ENCODE results near the gene PRDM16.

The PRDM16 gene

DNA sequence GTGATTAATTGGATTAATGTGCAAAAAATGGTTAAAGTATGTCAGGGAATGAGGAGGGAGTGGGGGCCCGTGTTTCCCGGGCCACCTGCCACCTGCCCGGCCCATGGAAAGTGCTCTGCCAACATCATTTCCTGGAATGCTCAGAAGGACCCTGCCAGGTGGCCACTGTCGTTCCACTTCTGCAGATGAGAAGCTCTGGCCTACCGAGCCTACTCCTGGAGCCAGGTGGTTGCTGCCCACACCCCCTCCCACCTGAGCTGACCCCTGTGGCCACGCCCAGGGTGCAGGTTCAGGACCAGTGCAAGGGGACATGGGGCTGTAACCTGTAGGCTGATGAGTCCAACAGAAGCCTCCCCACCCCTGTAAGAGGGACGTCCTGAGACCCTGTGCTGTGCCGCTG, 99.7 kb downstream of the PRDM16 start:
- H3K4me3 ChIP-seq (ENCODE audit: low read depth, low read length), result no peak overlapping the region
- TF ChIP-seq, protein P1, sequence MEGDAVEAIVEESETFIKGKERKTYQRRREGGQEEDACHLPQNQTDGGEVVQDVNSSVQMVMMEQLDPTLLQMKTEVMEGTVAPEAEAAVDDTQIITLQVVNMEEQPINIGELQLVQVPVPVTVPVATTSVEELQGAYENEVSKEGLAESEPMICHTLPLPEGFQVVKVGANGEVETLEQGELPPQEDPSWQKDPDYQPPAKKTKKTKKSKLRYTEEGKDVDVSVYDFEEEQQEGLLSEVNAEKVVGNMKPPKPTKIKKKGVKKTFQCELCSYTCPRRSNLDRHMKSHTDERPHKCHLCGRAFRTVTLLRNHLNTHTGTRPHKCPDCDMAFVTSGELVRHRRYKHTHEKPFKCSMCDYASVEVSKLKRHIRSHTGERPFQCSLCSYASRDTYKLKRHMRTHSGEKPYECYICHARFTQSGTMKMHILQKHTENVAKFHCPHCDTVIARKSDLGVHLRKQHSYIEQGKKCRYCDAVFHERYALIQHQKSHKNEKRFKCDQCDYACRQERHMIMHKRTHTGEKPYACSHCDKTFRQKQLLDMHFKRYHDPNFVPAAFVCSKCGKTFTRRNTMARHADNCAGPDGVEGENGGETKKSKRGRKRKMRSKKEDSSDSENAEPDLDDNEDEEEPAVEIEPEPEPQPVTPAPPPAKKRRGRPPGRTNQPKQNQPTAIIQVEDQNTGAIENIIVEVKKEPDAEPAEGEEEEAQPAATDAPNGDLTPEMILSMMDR (IDR thresholded peaks at IDR 0.05; ENCODE audit: low read depth, low read length, missing control alignments), result no peak
- DNase-seq (ENCODE audit: low read depth), result no peak

DNA sequence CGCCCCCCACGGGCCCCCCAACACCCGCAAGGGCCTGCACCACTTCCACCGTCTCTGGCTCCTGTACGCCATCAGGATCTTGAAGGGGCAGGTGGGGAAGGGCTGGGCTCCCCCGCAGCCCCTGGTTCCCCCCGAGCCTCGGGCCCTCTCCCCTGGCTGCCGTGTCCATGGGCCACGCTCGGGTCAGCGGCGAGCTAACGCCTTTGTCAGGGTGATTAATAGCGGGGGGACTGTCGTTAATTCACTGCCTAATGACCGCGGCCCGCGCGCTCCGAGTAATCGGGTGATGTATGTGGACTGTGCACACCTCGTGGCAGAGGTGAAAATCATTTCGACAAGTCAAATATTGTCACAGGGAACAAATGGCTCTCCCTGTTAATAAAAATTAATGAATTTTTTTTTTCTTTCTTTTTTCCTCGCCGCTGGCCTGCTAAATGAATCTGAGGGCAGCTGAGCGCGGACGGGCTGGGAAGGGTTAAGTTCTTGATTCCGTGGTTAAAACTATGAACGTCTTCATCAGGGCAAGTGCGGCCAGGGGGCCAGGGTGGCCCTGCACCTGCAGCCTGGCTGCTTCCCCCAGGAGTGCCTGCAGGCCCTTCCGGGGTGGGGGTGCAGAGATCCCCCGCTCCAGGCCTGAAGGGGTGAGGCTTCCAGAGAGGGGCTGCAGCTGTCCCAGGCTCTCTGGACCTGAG, 100.8 kb downstream of the PRDM16 start:
- TF ChIP-seq, protein P1 (IDR thresholded peaks at IDR 0.05; ENCODE audit: low read depth, low read length, missing control alignments), result no peak
- no peak overlapping the region for H3K4me3 ChIP-seq (ENCODE audit: low read depth, low read length)
- DNase-seq (ENCODE audit: low read depth), result no peak

DNA sequence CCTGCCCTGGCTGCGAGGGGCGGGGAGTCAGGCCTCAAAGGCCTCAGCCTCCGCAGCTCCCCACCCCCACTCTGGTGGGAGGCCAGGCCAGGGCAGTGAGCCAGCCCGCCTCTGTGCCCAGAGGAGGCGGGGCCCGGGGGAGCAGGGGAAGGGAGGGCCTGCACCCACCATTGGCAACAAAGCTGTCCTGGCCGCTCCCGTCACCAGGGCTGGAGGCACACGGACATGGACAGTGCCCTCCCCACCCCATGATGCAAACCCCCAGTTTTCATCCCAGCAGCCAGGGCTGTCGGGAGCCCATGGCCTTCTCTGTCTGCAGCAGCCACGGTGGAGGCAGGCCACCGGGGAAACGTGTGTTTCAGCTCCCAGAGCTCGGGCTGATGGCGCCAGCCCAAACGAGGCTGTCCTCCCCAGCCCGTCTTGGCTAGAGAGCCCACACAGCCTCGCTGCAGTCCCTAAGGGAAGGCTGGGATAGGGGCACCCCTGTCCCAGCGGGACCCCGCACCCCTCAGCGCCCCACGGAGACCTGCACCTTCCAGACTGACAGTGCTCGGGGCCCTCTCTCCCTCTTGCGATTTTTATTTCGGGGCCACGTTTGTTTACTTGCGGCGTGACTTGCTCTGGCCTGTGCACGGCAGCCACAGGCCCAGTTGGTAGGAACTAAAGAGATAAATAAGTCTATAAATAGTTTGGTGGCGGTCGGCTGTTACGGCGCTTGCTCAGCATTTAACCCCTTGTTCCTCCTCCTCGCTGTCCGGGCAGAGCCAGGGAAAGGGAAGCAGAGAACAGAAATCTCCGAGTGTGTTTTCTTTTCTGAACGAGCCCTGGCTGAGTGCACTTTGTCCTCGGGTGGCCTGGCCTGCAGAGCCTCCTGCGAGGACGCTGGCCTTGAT, 101.8 kb downstream of the PRDM16 start:
- no peak overlapping the region for H3K4me3 ChIP-seq (ENCODE audit: low read depth, low read length)
- TF ChIP-seq, protein P1 (IDR thresholded peaks at IDR 0.05; ENCODE audit: low read depth, low read length, missing control alignments), result no peak
- no peak for DNase-seq (ENCODE audit: low read depth)

DNA sequence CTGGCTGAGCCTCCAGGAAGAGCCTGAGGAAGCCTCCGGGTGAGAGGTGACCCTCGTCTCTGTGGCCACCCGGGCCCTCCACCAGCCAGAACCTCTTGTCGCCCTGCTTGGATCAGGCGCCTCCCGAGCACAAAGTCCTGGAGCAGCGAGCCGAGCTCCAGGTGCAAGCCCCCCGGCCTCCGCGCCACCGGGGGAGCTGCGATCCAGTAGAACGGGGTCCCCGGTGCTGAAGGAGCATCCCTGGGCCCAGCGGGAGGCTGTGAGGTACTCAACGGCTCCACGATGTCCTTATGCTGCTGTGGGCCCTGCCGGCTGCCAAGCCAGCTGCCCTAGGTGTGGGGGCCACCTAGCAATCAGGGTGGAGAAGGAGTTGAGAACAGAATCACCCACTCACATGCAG, 102.8 kb downstream of the PRDM16 start:
- H3K4me3 ChIP-seq (ENCODE audit: low read depth, low read length), result no peak overlapping the region
- DNase-seq (ENCODE audit: low read depth), result no peak

DNA sequence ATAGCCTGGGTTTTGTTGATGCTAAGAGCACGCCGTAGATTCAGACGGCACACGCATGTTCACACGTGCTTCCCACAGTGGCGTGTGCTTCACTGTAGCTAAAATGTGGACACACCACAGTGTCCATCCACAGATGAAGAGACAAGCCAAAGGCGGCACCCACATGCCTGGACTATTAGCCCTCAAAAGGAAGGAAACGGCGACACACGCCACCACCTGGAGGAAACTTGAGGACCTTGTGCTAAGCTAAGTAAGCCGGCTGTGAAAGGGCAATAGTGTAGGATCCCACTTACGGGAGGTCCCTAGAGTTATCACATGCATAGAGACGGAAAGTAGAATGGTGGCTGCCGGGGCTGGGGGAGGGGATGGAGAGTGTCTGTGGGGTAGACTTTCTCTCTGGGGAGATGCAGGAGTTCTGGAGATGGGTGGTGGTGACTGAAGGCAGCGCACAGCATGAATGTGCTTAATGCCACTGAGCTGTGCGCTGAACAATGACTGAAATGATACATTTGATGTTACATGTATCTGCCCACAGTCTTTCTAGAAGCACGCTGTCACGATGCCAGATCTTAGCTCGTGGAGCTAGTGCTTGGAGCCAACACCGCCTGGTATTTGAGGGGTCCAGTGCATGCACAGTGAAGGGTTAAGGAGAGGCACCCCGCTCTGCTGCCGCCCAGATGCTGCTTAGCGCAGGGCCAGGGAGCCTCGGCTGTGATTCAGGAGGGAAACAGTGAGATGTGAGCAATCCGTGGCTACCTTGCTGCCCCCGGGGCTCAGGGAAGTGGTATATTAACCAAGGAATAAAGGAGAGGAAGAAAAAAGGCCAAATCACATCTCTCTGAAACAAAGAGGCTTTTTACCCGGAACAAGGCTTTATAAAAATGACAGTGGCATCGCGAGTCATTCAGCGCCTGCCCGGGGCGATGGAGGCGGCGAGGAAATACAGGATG, 103.7 kb downstream of the PRDM16 start:
- TF ChIP-seq, protein P1 (IDR thresholded peaks at IDR 0.05; ENCODE audit: low read depth, low read length, missing control alignments), result no peak
- H3K4me3 ChIP-seq (ENCODE audit: low read depth, low read length), result no peak overlapping the region
- no peak for DNase-seq (ENCODE audit: low read depth)

More for the DNA sequence above, 102.8 kb downstream of the PRDM16 start:
- TF ChIP-seq, protein P1 (IDR thresholded peaks at IDR 0.05; ENCODE audit: low read depth, low read length, missing control alignments), result no peak

DNA sequence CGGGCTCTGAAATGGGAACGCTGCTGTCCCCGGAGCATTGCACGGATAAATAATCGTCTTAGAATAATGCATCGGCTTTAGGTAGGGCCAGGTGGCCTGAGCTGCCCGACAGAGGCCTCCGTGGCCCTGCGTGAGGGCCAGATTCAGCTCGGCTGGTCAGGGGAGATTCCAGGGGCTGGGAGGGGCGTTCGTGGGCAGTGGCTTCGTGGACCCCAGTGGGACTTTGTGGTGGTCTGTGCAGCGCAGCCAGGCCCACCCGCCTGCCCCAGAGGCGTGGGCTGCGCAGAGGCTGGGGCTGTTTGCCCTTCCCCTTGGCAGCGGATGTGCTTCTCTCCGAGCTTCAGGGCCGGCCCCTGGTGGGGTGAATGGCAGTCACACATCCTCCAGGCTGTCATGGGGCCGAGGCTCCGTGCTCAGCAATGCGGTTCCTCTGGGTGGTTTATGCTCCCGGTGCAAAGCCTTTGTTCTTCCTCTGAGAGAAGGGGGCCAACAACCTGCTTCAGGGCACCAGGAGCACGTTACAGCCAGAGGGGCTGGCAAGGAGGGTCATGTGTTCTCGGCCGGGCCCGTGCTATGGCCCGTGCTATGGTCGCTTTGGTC, 104.5 kb downstream of the PRDM16 start:
- no peak for DNase-seq (ENCODE audit: low read depth)
- no peak overlapping the region for H3K4me3 ChIP-seq (ENCODE audit: low read depth, low read length)
- TF ChIP-seq, protein P1 (IDR thresholded peaks at IDR 0.05; ENCODE audit: low read depth, low read length, missing control alignments), result no peak
